Suprapubic skin (tissue), 3 donors: ENCODE results near the gene MAD2L2.

Experiments
- EP300 ChIP-seq: sonication (generic); formaldehyde crosslinking; IDR thresholded peaks from one replicate; pipeline ENCODE4 v1.6.1; 2017; ENCODE audit warnings: antibody characterized with exemption
- POLR2A ChIP-seq, 2 donors: fragments of 450-650 bp; IDR thresholded peaks; one replicate each; pipeline ENCODE4 v1.6.1; 2017; ENCODE audit warnings: antibody characterized with exemption in 2 of 2, mild to moderate bottlenecking in 2 of 2, moderate library complexity in 2 of 2
- TF ChIP-seq, protein P1 (sequence below), 2 donors: fragments of 200-600 bp in 1 of 2; fragments of 450-650 bp in 1 of 2; sonication (generic) in 1 of 2; IDR thresholded peaks; one replicate each; pipeline ENCODE4 v1.5.1; 2016 to 2019; ENCODE audit warnings: antibody characterized with exemption in 2 of 2, mild to moderate bottlenecking in 1 of 2, moderate library complexity in 1 of 2

DNA sequence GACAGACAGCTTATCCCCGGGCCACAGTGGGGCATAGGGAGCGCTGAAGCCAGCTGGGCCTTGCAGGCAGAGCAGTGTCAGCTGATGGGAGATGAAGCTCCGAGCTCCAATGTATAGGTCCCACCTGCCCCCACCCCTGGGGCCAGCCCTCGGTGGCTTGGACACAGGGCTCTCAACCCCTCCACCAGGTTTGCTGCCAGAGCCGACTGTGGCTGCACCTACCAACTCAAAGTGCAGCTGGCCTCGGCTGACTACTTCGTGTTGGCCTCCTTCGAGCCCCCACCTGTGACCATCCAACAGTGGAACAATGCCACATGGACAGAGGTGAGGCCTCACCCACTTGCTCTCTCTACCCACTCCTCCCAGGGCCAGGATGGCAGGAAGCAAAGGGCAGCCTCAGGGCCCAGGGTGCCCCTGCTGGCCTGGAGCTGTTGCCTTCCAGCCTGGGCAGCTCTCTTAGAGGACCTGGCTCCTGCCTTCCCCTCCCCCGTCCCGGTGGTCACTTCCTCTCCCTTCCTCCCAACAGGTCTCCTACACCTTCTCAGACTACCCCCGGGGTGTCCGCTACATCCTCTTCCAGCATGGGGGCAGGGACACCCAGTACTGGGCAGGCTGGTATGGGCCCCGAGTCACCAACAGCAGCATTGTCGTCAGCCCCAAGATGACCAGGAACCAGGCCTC, 7.7 kb downstream of the MAD2L2 start:
- TF ChIP-seq POLR2A (IDR thresholded peaks at IDR 0.05): no peak
- TF ChIP-seq, protein P1, sequence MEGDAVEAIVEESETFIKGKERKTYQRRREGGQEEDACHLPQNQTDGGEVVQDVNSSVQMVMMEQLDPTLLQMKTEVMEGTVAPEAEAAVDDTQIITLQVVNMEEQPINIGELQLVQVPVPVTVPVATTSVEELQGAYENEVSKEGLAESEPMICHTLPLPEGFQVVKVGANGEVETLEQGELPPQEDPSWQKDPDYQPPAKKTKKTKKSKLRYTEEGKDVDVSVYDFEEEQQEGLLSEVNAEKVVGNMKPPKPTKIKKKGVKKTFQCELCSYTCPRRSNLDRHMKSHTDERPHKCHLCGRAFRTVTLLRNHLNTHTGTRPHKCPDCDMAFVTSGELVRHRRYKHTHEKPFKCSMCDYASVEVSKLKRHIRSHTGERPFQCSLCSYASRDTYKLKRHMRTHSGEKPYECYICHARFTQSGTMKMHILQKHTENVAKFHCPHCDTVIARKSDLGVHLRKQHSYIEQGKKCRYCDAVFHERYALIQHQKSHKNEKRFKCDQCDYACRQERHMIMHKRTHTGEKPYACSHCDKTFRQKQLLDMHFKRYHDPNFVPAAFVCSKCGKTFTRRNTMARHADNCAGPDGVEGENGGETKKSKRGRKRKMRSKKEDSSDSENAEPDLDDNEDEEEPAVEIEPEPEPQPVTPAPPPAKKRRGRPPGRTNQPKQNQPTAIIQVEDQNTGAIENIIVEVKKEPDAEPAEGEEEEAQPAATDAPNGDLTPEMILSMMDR (IDR thresholded peaks at IDR 0.05): no peak
- TF ChIP-seq EP300: no peak
